Glomerular visceral epithelial cell (primary cell): ENCODE data around the gene RFPL3.
"Not testable (repeated sequence)": the region's sequence is repeated elsewhere in the genome, so short reads cannot be mapped to it uniquely, and the experiment has no call there.

Experiments used
- DNase-seq: peaks from one replicate; pipeline ENCODE4 v3.0.0-alpha.2; 2016; ENCODE audit errors: extremely low spot score

The RFPL3 gene

DNA sequence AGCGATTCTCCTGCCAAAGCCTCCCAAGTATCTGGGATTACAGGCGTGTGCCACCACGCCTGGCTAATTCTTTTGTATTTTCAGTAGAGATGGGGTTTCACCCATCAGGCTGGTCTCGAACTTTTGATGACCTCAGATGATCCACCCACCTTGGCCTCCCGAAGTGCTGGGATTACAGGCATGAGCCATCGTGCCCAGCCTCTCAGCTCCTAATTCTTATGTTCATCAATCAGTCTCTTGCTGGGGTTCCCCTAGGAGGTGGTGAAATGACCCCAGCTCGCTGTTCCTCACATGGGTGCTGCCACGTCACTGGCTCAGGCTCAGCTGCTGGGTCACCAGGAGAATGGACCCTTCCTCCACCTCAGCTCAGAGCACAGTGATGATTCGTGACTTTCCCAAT, at the start of gene RFPL3:
Gene RFPL3, plus strand, starts transcription at position 301 of the 400 bp plus-strand sequence. CDS start 205 bp downstream, outside the sequence.
- not testable (repeated sequence) for DNase-seq

DNA sequence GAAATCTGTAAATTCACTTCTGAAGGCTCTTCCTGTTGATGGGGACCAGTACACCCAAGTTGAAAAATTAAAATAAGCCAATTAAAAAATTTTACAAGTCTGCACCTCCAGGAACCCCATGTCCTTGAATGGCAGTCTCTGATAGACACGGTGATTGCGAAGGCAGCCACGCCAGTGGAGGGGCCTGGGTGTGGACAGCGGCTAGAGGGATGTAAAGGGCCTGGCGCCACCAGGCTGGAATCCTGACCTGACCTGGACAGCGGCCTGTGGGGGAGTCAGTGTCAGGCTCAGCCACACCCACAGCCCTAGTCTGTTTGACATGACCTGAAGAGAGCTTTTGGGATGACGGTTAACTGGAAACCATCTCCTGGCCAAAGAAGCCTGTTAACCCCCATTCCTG, 49.5 kb upstream of the RFPL3 start:
- no peak for DNase-seq

DNA sequence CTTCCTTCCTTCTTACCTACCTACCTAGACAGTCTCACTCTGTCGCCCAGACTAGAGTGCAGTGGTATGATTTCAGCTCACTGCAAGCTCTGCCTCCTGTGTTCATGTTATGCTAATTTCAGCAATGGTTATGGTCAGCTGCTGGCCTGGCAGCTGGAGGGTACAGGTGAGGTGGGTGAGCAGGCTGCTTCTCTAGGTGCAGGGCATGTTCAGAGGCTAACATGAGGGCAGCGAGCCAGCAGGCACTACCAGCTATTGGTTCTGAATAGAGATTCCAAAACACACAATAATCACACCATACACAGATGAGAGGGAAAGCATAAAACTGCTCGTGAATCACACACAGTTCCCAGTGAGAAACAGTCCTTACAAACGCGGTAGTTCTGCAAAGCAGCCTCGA, 48.7 kb upstream of the RFPL3 start:
- DNase-seq = no peak

- no peak for DNase-seq
Observed at GRCh38 chr22:32309585-32310251, 47.9 kb upstream of the RFPL3 start.

DNA sequence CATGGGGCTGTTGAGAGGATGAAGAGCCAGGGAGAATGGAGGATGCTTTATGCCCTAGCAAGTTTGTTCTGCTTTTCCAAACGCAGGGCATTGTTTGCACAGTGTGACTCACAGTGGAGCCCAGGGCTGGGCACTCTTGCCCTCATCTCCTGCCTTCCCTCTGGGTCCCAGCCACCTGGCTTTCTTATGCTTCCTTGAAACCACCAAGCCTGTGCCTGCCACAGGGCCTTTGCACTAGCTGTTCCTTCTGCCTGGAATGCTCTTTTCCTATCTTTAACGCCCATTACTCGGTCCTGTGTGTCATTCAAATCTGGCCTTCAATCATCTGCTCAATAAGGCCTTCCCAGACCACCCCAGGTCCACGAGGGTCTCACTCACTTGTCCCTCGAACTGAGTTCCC, 46.9 kb upstream of the RFPL3 start:
- no peak for DNase-seq

- DNase-seq = no peak
Observed at GRCh38 chr22:32311551-32312071, 46.1 kb upstream of the RFPL3 start.

DNA sequence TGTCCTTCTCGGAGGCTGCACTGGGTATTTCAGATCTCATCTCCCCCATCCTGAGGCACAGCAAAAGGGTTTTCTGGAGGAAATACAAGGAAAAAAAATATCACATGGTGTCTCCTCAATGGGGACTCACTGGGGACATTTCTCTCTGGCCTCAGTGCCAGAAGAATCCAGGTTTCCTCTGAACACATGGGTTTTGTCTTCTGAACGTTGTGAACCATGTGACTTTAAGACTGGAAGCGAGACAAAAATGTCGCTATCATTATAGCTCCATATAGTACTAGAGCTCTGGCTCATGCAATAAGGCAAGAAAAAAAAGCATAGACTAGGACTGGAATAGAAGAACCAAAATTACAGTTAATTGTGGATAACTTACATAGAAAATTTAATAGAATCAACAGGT, 44.9 kb upstream of the RFPL3 start:
- DNase-seq = no peak

- no peak for DNase-seq
Observed at GRCh38 chr22:32313532-32313931, 44.1 kb upstream of the RFPL3 start.

DNA sequence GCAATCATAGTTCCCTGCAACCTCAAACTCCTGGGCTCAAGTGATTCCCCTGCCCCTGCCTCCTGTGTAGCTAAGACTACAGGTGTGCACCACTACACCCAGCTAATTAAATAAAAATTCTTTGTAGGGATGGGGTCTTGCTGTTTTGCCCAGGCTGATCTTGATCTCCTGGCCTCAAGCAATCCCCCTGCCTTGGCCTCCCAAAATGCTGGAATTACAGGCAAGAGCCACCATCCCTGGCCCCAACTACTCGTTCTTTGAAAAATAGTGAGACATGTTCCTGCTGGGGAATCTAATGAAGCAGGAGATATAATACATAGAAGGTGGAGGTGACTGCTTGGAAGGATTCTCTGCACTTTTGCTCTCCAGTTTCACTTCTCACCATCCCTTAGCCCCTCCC, 40.1 kb upstream of the RFPL3 start:
- DNase-seq = no peak

DNA sequence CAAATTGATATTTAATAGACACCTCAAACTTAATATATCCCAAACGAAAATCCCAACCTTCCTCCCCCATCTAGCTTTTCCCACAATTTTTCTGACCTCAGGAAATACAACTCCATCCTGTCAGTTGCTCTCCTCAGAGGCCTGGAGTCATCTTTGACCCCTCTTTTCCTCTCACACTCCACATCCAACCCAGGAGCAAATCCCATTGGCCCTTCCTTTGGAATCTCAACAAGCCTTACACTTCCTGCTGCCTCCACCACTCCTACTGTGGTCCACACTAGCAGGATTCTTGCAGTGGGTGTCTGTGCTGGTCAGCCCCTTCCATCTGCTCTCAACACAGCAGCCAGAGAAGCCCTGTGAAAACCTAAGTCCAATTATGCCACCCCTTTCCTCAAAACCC, 39.3 kb upstream of the RFPL3 start:
- no peak for DNase-seq

- no peak for DNase-seq
Observed at GRCh38 chr22:32319861-32320406, 37.7 kb upstream of the RFPL3 start.

DNA sequence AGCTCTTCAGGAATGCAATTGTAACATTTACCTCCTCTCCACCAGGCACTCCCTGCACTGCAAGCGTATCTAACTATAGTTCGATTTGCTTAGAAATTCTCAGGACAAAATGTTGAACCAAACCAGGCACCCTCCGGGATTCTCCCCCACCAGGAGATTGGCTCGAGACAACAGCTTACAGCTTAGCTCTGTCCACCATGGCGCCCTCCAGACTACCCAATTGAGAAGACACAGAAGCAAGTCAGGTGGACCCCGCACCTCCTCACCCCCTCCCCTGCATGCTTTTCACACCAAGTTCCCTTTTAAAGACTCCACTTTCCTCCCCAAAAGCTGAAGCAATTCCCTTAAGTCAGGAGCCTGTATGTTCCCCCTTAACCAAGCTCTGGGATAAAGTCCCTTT, 34.7 kb upstream of the RFPL3 start:
- DNase-seq = no peak

- DNase-seq = no peak
Observed at GRCh38 chr22:32323513-32324164, 34.0 kb upstream of the RFPL3 start.

- DNase-seq = no peak
Observed at GRCh38 chr22:32324505-32325415, 32.9 kb upstream of the RFPL3 start.

DNA sequence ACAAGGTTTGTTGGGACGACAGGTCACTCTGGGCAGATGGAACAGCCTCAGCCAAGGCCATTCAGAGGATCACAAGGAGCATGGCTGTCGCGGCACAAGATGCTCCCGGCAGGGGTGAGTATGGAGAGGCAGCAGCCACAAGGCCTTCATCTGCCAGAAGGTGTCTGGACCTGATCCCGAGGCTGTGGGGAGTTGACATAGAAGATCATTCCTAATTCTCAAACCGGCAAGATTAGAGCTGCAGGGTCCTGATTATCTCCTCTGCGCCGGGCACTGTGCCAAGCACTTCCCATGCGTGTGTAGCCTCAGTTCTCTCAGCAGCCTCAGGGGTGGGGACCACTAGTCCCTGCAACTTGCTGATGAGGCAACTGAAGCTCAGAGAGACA, 32.3 kb upstream of the RFPL3 start:
- no peak for DNase-seq

GRCh38 chr22:32325811-32326237, 31.8 kb upstream of the RFPL3 start:
- no peak for DNase-seq

DNA sequence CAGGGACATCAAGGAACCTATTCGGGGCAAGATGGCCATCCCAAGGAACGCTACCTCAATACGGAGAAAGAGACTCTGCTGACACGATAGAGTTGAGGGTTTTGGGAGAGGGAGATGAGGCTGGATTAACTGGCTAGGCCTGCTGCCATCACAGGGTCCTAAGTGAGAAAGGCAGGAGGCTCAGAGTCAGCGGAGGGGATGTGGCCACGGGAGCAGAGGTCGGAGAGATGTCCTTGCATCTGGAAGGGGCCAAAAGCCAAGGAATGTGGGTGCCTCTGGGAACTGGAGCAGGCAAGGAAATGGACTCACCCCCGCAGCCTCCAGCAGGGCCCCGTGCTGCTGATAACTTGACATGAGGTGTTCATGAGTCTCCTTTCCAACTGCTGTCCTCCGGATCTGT, 31.0 kb upstream of the RFPL3 start:
- no peak for DNase-seq

GRCh38 chr22:32327066-32327465, 30.6 kb upstream of the RFPL3 start:
- DNase-seq = no peak

GRCh38 chr22:32327596-32328171, 30.0 kb upstream of the RFPL3 start:
- DNase-seq = no peak

DNA sequence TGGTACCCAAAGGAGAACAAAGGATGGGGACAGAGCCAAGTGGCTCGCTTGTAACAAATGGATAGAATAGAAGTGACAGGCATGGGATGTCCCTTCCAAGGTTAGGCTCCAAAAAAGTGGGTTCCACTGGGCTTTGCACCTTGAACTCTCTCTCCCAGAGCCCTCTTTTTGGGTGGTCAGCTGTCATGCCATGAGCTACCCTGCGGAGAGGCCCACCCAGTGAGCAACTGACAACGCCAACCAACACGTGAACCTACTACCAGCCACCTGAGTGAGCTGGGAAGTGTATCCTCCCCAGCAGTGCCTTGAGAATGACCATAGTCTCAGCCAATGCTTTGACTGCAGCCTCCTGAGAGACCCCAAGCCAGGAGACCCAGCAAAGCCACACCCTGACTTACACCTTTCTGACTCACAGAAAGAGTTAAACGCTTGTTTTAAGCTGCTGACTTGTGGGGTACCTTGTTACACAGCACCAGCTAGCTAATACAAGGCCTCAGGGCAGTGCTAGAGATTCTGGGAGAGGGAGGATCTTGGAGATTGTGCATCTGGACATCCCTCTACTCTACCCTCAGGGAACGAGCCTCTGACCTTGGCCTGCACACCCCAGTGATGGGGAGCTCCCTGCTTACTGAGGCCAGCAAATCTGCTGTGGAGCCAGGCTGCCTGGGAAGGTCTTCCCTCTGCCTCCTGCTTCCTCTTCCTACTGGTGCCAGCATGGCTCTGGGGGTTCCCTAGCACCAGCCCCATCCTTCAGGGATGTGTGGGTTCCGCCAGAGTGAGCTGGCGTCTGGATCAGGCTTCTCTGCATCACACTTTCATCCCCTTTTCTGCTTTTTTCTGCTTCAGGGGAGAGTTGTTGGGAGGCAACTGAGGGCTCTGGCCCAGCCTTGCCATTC, 29.1 kb upstream of the RFPL3 start:
- no peak for DNase-seq

GRCh38 chr22:32329202-32329645, 28.4 kb upstream of the RFPL3 start:
- DNase-seq = no peak
